ENCODE measurements around the gene USP53. TPM values are rescaled to one million over a fixed set of nuclear protein-coding genes. Genes with fewer than 3 reads are reported as not detected.
A peak's percentile ranks its signal among the peaks of the same experiment; 100 is the strongest.
"Not testable (repeated sequence)": the region's sequence is repeated elsewhere in the genome, so short reads cannot be mapped to it uniquely, and the experiment has no call there.

The USP53 gene
- polyA plus RNA-seq (2014; cell fraction: cytosol; rRNA removed) = 2.8 and 3.2 TPM in 2 replicates
- 5.3 and 5.5 TPM in 2 replicates for polyA plus RNA-seq (2014; cell fraction: nucleus; rRNA removed)

DNA sequence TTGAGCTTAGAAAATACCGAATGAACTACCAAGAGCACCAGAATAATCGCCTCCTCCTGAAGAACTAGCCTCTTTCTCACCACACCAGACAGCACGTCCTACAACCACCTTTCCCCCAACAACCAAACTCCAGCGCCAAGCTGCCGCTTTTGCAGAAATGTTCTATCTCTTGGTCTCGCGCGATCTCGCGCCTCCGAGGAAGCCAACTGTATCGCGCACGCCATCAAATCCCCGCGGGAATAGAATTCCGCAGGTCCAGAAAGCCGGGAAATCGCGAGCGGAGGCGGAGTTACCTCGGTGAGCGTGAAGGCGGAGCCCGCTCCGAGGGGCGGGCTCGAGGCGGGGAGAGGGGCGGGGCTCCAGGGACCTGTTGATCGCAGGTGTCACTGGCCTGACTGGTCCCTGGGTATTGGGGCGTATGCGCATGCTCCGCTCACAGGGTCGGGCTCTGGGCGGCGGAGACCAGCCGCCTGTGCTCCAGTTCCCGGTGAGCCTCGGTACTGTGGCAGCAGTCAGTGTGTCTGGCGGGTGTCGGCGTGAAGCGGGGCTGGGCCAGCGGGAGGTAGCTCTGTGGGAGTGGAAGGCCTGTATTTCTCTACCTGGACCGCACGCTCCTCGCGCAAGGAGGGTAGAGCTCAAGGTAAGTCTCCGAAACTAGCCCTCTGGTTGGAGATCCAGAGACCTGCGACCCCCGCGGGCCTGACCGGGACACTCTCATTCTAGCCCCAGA is at the start of gene USP53:
USP53 (plus strand) TSS at position 480 of the 730 bp plus-strand sequence. CDS start 27,047 bp downstream, outside the sequence.
- DNase-seq (ENCODE audit: low spot score) = peak; percentile 96

DNA sequence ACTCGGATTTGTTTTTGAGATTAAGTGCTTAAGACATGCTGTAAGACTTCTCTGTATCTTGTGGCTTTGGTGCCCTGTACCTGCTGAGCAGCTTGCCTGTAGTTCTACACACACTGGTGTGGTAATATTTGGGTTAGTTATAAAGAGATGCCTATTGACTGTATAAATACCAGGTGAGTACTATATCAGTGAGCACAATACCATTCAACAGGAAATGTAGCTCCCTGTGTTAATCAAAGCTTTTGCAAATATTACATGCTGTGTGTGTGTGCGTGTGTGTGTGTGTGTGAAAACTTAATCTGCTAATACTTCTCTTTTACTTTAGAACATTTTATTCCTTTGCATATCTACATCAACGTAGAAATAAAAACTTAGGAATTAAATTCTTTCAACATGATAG is 46.7 kb upstream of the USP53 start:
- DNase-seq (ENCODE audit: low spot score) = no peak

DNA sequence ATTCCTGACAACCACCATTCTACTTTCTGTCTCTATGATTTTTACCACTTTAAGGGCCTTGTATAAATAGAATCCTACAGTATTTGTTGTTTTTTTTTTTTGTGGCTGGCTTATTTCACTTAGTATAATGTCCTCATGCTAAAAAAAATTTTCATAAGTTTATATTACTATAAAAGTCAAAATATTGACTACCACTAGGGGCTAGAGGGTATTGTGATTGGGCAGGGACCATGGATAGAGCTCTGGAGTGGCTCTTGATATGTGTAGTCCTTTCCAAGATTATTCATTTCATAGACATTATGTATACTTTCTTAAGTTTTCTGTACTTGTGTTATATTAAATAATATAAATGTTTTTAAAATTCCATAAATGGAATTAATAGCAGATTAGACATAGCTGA is 42.3 kb upstream of the USP53 start:
- DNase-seq (ENCODE audit: low spot score) = no peak

DNA sequence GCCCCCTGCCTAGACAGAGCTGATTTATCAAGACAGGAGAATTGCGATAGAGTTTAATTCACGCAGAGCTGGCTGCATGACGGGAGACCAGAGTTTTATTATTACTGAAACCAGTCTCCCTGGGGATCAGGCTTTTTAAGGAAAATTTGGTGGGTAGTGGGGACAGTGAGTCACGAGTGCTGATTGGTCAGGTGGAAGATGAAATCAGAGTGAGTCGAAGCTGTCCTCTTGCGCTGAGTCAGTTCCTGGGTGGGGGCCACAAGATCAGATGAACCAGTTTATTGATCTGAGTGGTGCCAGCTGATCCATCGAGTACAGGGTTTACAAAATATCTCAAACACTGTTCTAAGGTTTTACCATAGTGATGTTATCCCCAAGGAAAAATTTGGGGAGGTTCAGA is 40.3 kb upstream of the USP53 start:
- DNase-seq (ENCODE audit: low spot score) = no peak

DNA sequence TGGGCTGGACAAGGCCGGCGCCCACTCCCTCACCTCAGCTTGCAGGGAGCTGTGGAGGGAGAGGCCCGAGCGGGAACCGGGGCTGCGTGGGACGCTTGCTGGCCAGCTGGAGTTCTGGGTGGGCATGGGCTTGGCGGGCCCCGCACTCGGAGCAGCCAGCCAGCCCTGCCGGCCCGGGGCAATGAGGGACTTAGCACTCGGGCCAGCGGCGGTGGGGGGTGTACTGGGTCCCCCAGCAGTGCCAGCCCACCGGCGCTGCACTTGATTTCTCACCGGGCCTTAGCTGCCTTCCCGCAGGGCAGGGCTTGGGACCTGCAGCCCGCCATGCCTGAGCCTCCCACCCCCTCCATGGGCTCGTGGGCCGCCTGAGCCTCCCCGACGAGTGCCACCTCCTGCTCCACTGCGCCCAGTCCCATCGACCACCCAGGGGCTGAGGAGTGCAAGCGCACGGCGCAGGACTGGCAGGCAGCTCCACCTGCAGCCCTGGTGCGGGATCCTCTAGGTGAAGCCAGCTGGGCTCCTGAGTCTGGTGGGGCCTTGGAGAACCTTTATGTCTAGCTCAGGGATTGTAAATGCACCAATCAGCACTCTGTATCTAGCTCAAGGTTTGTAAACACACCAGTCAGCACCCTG is 38.7 kb upstream of the USP53 start:
- not testable (repeated sequence) for DNase-seq (ENCODE audit: low spot score)

DNA sequence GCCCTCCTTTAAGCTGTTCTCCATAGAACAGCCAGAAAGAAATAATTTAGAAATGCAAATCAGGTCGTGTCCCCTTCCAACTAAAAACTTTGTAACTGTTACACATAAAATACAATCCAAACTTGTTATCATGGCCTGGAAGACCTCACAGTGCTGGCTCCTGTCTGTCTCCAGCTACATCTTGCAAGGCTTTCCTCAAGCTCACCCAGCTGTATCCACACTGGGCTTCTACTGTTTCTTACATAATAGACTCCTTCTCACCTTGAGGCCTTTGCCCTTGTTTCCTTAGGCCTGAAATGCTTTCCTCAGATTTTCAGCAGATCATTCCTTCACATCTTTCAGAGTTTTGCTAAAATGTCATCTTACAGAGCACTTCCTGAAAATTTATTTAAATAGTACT is 33.5 kb upstream of the USP53 start:
- no peak for DNase-seq (ENCODE audit: low spot score)

DNA sequence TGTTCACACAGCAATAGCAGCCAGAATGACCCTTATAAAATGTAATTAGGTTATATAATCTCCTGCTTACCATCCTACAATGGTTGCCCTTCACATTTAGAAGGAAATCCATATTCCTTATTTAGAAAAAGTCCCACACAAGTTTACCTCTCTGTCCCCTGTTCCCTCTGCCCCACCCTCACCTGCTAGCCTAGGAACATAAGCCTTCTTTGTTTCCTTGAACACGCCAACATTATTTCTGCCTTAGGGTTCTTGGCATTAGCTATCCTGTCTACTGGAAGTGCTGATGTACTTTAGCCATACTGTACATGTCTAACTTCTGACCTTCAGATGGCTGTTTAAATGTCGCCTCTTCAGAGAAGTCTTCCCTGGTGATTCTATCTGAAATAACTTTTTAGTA is 28.4 kb upstream of the USP53 start:
- no peak for DNase-seq (ENCODE audit: low spot score)

DNA sequence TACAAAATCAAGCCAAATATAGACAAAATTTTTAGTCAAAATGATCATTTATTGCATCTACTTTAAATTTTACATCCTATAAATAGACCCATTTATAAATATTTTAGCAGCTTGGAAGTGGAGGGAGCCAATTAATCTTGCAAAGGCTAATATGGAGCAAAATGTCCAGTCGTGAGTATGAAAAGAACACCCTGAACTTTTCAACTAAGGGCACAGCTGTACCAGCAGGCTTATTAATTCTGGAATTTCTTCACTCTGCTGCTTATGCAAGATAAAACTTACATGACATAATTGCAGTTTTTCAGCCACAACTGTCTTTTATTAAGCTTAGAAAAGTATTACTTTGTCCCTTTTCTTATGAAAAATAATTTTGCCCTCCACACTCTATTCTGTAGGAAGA is 22.9 kb upstream of the USP53 start:
- no peak for DNase-seq (ENCODE audit: low spot score)

DNA sequence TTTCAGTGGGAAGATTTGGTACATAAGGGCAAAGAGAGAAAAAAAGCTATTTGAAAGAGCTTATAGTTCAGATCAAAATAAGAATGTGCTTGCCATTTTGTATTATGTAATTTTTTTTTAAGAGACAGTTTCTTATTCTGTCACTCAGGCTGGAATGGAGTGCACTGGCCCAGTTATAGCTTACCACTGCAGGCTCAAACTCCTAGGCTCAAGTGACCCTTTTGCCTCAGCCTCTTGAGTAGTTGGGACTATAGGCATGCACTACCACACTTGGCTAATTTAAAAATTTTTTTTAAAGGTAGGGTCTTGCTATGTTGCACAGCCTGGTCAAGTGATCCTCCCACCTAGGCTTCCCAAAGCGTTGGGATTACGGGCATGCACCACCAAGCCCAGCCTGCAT is 22.2 kb upstream of the USP53 start:
- no peak for DNase-seq (ENCODE audit: low spot score)

DNA sequence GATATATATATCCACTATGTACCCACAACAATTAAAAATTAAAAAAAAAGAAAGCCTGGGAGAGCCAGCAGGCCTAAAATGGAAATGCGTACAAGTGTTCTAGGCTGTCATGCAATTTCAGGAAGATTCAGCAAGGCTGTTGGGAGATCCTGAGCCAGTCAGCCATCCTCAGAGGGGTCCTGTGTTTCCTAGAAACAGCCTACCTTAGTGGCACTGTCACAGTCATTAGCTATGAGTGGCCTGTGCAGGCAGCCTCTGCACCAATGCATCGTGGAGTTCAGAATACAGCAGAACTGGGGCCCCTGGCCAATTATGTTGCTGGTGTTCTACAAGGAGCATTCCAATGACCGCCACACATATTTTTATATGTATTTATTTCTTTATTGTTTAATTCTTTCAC is 21.0 kb upstream of the USP53 start:
- DNase-seq (ENCODE audit: low spot score) = no peak

DNA sequence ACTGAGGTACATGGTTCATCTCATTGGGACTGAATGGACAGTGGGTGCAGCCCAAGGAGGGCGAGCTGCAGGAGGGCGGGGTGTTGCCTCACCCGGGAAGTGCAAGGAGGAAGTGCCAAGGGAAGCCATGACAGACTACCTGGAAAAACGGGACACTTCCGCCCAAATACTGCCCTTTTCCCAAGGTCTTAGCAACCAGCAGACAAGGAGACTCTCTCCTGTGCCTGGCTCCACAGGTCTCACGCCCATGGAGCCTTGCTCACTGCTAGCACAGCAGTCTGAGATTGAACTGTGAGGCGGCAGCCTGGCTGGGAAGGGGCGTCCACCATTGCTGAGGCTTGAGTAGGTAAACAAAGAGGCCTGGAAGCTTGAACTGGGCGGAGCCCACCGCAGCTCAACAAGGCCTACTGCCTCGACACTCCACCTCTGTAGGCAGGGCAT is 14.7 kb upstream of the USP53 start:
- no peak for DNase-seq (ENCODE audit: low spot score)

DNA sequence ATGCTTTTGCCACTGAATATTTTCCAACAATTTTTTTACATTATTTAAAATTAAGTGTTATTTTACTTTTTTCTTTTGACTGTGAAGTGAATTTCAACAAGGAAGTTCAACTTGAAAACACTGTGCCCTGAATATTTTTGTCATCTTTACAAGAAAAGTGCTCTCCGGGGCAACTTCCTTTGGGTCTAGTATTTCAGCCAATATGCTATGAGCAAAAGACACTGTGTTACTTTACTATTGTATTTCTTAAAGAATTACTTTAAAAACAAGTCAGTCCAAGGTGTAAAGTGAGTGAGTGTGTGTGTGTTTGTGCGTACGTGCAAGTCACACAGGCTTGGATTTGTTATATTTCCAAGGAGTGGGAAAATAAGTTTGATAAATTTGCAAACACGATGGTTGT is 7.6 kb upstream of the USP53 start:
- DNase-seq (ENCODE audit: low spot score) = no peak

DNA sequence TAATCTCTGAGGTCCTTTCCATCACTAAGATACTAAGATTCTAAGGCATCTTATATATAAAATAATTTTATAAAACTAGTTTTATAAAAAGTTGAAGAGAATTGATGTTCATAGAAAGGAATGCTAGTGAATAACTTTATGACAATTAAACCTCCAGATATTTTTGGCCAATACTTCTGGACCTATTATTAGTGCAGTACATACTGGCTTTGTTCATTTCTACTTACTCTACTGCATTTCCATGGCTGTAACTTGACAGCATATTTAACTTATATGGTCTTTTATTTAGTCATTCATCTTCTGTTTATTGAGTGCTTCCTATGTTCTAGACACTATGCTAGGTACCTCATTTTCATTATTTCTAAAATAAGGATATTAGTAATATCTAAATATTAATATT is 6.8 kb upstream of the USP53 start:
- DNase-seq (ENCODE audit: low spot score) = no peak

DNA sequence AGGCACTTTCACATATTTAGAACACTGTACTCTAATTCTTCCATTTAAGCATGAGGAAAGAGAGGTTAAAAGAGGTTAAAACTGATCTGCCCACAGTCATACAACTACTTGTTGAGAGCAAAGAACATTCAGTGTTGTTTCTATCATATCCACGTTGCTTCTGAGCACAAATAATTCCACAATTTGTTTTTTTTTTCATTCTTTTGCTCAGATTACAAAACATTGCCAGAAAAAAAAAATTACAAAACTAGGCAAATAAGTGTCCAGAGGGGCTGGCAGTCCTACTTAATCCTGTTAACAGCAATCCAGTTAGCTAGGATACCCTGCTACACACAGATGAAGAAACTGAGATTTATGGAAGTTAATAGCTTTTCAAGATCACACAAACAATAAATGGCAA is 6.3 kb upstream of the USP53 start:
- DNase-seq (ENCODE audit: low spot score) = no peak

DNA sequence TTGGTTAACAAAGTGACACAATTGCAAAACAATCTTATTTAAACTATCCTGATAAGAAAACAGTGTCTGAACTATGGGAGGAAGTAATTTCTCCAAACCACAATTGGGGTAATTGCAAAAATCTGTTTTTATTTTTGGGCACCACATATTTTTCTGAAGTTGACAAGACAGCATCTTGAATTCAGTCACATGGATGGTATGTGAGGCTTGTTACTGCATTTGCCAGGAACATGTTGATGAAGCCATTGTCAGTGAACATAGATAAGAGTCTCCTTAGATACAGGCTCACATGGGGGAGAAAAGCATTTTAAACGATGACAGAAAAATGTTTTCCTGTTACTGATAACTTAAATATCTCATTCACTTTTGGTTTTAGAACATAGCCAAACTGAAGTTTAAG is 5.5 kb upstream of the USP53 start:
- no peak for DNase-seq (ENCODE audit: low spot score)

DNA sequence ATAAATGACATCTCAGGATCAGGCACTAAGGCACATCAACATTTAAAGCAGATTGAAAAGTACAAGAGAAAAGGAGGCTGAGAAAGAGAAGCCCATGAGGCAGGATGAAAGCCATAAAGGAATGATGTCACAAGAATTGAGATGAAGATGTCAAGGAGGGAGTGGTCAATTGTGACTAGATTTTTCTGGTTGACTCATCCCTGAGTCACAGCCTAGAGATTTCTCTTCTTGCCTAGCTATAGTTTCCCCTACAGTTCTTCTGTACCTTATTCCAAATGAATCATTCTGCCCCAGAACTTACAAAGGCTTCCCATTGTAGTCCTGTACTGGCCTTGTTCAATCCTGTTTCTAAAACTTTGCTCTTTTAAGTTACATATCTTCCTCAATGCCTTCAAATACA is 3.4 kb upstream of the USP53 start:
- no peak for DNase-seq (ENCODE audit: low spot score)

DNA sequence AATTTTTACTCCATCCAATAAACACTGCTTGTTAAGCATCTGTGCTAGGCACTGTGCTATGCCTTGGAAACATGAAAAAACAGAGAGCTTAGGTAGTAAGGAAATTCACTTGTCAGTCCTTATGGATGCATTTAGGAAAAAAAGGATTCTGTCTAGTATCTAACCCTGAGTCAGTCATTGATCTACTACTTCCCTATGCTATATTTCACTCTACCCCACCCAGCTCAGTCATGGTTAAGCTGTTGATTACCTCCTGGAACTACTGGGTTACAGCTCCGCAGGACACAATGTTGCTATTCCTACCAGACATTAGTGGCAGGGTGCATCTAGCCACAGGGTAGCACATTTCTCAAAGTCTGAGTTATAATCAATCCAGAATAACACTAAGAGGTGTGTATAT is 2.9 kb upstream of the USP53 start:
- no peak for DNase-seq (ENCODE audit: low spot score)

DNA sequence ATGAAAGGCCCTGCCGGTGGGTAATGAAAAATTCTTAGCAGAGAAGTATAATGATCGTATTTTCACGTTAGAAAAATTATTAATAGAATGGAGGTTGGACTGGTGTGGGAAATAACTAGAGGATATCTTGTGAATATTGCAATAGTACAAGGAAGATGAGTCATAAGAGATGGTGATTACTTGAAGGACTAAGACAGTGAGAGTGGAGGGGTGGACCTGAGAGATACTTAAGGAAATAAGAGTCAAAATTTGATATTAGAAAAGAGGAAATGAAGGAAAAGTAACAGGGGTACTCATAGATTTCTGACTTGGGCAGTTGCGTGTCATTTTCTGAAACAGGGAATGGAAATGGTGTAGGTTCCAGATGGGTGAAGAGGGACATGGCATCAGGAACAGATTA is 1.7 kb upstream of the USP53 start:
- no peak for DNase-seq (ENCODE audit: low spot score)

DNA sequence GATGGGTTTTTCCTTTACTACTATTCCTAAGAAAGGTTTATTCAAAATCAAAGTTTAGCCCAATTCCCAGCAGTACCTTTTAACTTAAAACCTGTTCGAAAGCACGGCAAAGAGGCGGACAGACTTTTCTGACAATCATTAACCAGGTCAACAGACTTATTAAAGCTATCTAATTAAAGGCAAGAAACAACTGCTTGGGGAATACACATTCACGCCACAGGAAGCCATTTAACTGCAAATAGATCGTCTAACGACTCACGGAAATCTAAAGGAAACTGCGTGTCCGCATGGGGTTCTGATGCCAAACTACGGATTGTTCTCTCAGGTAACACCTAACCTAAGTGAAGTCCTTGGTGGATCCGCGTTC is 663 bp upstream of the USP53 start:
- no peak for DNase-seq (ENCODE audit: low spot score)

DNA sequence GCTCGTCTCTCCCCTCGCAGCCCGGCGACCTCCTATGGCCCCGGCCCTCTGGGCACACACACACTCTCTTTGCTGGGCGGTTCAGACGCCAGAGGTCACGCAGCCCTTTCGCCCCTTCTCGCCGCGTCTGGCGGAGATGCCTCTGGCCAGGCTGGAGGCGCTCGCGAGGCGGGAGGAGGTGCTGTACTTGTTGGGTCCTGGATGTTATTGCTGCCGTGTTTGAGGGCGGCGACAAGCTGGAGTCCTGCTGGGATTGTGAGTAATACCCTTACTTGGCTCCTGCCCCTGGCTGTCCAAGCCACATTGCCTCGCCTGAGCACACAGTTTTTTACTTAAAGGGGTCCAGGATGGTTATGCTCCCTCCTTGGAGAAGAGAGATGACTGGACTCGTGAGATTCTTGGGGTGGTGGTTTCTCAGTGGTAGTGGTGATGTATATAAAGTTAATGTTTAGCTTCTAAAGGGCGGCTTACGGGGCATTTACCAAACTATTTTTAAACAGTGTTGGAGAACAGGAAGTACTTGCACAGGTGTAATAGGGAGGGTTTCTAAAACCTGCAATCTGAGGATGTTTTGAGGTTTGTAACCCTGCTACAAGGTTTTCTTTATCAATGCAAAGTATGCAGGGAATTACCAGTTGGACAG is 572 bp downstream of the USP53 start:
- DNase-seq (ENCODE audit: low spot score) = peak; percentile 85

DNA sequence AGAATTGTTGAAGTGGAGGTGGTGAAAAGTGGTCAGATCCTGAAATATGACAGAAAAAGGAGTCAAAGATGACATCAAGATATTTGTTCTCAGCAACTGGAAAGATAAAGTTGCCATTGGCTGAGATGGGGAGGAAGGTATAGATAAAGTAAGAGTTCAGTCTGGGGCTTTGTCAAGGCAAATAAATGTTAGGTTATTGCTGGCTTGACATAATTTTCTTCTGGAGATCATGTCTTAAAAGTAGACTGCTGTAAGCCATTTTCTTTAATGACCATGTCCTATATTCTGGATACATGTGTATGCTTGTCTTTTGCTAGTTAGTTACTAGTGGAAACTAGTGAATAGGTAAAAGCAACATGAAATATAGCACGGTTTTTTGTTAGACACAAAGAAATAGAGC is 5.6 kb downstream of the USP53 start:
- no peak for DNase-seq (ENCODE audit: low spot score)

DNA sequence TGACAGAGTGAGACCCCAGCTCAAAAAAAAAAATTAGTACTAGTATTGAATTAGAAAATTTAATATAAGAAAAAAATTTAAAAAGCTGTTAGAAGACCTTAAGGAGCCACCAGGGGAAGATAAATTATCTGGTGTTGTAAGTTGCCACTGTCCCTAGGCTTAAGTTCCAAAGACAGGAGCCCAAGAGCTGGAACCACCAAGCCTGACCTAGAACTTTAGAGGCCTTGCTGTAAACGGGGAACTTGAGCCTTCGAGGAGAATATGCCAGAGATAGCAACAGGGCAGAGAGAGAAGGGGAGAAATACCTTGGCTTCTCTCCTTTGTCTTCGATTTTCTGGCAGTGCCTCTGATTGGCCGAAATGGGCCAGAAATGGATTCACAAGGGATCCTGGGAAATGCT is 8.9 kb downstream of the USP53 start:
- no peak for DNase-seq (ENCODE audit: low spot score)

DNA sequence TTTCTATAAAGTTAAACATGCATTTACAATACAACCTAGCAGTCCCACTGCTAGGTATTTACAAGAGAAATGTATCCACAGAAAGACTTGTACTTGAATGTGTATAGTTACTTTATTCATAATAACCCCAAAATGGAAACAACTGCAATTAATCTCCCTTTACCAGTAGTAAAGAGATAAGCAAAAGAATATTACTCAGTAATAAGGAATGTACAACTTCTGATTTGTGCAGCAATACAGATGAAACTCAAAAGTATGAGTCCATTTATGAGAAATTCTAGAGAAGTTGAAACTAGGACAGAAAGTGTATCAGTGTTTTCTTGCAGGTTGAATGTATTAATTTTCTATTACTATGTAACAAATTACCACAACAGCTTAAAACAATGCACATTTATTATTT is 15.2 kb downstream of the USP53 start:
- no peak for DNase-seq (ENCODE audit: low spot score)
